ENCODE data around the gene AZIN2.
A peak's percentile ranks its signal among the peaks of the same experiment; 100 is the strongest.
"Not testable (repeated sequence)": the region's sequence is repeated elsewhere in the genome, so short reads cannot be mapped to it uniquely, and the experiment has no call there.

The AZIN2 gene

GRCh38 chr1:33056426-33056825 lies 24.5 kb upstream of the AZIN2 start:
- FAIRE-seq, result no peak

GRCh38 chr1:33057095-33057494 lies 23.9 kb upstream of the AZIN2 start:
- FAIRE-seq, result no peak
- no peak for DNase-seq (ENCODE audit: insufficient read length, low spot score)

More at GRCh38 chr1:33056426-33056825, 24.5 kb upstream of the AZIN2 start:
- no peak for DNase-seq (ENCODE audit: insufficient read length, low spot score)

DNA sequence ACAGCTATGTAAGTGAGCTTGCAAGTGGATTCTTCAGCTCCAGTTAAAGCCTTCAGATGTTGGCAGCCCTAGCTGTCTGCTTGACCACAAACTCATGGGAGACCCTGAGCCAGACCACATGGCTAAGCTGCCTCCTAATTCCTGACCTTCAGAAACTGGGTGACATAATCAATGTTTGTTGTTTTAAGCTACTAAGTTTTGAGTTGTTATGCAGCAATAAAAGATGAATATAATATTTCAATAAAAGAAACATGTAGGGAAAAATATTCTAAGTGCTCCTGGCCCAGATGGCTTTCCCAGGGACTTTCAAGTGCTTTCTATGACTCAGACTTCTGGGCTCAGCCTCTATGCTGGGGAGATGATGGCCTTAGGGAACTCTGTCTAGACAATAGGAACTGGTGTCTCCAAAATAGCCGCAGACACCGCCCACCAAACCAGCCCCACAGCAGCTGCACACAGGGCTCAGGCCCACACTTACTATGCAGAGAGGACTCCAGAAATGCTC lies 20.3 kb upstream of the AZIN2 start:
- FAIRE-seq, result no peak
- no peak for DNase-seq (ENCODE audit: insufficient read length, low spot score)

DNA sequence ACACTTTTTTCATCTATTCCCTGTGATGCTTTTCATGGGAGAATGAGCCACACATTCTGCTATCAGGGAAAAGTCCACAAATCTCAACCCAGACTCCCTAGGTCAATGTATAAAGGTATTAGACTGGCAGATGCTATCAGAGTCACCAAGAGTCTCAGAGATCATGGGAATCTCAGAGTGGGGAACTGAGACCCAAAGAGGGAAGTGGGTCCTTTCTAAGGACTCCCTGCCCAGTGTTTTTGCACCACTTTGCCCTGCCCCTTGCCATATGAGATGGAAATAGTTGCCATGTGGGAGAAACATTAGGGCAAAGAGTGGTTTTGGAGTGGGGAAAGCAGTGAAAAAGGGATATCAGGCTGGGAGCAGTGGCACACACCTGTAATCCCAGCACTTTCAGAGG lies 19.1 kb upstream of the AZIN2 start:
- no peak for FAIRE-seq

GRCh38 chr1:33064284-33064683 lies 16.7 kb upstream of the AZIN2 start:
- FAIRE-seq; DNase-seq (ENCODE audit: insufficient read length, low spot score): not testable (repeated sequence)

More for the DNA sequence above, 19.1 kb upstream of the AZIN2 start:
- no peak for DNase-seq (ENCODE audit: insufficient read length, low spot score)

DNA sequence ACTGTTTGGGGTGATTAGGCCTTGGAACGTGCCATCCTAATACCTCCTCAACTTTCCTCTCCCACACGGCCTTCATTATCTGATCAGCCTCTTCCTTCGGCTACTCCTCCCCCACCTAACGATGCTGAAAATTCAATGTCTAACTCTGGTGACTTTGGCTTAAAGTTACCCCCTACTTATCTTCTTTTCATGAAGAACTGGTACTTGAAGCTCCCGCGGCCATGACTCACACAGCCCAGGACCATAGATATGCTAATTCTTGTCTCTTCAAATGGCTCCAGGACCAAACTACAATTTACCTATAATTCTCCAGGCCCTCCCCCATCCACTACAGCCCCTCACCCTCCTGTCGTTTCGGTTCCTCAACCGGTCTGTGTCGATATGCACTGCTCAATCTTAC lies 15.7 kb upstream of the AZIN2 start:
- no peak for DNase-seq (ENCODE audit: insufficient read length, low spot score)
- no peak for FAIRE-seq

- not testable (repeated sequence) for DNase-seq (ENCODE audit: insufficient read length, low spot score); FAIRE-seq
These were observed 14.5 kb upstream of the AZIN2 start for GRCh38 chr1:33066477-33066876.

GRCh38 chr1:33068108-33068507 lies 12.8 kb upstream of the AZIN2 start:
- not testable (repeated sequence) for FAIRE-seq; DNase-seq (ENCODE audit: insufficient read length, low spot score)

- DNase-seq (ENCODE audit: insufficient read length, low spot score), result no peak
- FAIRE-seq, result no peak
These were observed 10.3 kb upstream of the AZIN2 start for GRCh38 chr1:33070628-33071027.

DNA sequence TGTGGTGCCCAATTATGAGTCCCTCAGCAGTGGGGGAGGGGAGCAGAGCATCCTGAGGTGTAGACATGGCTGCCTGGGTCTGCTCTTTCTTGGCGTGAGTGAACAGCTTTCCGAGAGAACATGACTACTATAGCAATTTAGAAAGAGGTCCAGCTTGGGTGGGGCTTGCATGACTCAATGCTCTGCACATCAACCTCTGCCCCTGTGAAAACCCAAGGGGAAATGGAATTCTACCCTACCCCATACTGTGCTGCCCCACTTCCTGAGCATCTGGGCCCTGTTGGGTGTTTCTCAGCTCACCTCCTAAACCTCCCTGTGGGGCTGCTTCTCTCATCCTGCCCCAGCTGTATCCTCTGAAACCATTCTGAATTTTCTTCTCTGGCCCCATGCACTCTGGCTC lies 8.2 kb upstream of the AZIN2 start:
- FAIRE-seq, result no peak
- DNase-seq (ENCODE audit: insufficient read length, low spot score), result no peak

GRCh38 chr1:33074193-33074945 lies 6.6 kb upstream of the AZIN2 start:
- FAIRE-seq, result no peak
- DNase-seq (ENCODE audit: insufficient read length, low spot score), result no peak

DNA sequence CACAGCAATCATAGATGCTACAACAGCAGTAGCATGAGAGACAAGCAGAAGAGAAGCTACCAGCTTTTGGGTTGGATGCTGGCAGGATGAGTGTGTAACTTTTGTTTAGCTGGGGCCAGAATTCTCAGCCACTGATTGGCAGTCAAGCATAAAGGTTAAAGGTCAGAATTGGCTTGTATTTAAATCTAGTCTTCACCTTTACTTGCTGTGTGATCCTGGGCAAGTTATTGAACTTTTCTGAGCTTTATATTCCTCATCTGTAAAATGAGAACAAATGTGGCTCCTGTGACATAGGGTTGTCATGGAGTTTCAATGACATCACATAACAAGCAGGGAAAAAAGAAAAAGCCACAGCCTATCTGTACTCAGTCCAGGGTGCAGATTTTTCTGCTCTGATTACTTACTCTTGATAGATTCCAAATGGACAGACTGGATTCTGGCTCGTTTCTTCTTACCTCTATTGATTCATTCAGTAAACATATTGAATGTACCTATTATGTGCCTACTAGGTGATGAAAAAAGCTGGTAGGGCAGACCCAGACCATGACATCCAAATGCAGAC lies 2.8 kb upstream of the AZIN2 start:
- DNase-seq (ENCODE audit: insufficient read length, low spot score), result no peak
- FAIRE-seq, result no peak

DNA sequence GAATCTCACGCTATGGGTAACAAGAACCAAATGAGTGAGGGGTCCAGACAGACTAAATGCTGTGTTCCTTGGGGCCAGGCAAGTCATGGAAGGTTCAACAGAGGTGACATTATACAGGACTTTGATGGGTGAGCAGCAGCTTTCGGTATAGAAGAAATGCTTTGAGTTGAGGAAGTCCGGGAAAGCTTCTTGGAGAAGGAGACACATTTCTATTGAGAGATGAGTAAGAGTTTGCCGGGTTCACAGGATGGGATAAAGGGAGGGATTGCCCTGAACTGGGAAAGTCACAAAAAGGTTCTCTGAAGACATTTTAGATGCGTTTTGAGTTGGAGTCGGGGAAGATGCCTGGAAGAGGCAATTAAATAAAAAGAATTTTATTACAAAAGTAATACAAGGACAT lies 580 bp upstream of the AZIN2 start:
- FAIRE-seq (no peak), DNase-seq (ENCODE audit: insufficient read length, low spot score) (no peak)

- no peak for DNase-seq (ENCODE audit: insufficient read length, low spot score)
- FAIRE-seq, result no peak
These were observed 777 bp downstream of the AZIN2 start for GRCh38 chr1:33081554-33082305.

DNA sequence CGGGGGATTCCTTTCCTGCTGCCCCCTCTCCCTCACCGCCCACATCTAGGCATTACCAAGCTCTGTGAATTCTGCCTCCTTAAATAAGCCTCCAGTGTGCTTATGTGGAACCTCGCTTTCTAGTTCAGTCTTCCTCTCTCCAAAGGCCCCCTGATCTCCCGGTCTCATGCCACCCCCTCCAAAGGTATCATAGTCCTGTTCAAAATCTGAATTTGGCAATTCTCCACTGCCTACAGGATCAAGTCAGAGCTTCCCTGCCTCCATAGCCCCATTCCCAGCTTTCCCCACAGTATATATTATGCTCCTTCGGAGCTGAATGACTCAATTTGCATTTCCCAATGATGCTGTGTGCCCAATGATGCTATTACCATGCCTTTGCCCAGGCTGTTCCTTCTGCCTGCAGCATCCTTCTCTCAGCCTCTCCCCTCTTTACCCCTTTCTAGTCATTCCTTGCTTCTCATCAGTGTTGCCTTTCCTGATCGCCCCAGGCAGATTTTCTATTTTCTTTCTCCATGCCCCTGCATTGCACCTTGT lies 1.7 kb downstream of the AZIN2 start:
- DNase-seq (ENCODE audit: insufficient read length, low spot score) (no peak), FAIRE-seq (no peak)

DNA sequence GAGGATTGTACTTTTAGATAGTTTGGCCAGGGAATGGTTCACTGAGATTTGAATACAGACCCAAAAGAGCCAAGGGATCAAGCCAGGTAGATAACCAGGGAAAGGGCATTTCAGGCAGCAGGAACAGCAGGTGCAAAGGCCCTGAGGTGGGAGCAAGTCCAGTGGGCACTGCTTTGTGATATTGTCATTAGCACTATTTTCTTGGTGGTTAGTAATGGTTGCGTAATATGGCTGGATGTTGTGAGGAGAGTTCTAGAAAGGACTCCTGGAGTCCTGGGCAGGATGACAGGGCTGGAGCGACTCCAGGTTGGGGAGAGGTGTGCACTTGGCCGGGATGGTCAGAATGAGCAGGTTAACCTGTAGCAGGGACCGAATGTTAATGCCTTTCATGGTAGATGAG lies 4.4 kb downstream of the AZIN2 start:
- no peak for DNase-seq (ENCODE audit: insufficient read length, low spot score)
- no peak for FAIRE-seq

- FAIRE-seq (no peak), DNase-seq (ENCODE audit: insufficient read length, low spot score) (no peak)
These were observed 5.5 kb downstream of the AZIN2 start for GRCh38 chr1:33086384-33086850.

DNA sequence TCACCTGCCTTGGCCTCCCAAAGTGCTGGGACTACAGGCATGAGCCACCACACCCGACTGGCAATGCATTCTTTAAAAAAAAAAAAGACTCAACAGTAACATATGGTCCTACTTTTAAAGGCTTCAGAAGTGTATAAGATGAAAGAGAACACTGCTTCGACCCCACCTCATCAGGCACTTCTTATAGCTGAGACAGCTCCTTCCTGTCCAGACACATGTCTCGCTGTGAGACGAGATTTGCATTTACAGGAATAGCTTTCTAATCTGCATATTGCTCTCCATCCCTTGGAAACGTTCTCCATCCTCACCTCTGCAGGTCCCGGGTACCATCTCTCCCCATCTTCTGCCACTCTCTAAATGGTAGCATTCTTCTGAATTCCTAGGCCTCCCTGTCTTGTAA lies 6.7 kb downstream of the AZIN2 start:
- DNase-seq (ENCODE audit: insufficient read length, low spot score), result no peak
- FAIRE-seq, result no peak

GRCh38 chr1:33088119-33088906 lies 7.4 kb downstream of the AZIN2 start:
- no peak for DNase-seq (ENCODE audit: insufficient read length, low spot score)

GRCh38 chr1:33089457-33089856 lies 8.5 kb downstream of the AZIN2 start:
- FAIRE-seq (no peak), DNase-seq (ENCODE audit: insufficient read length, low spot score) (no peak)

More at GRCh38 chr1:33088119-33088906, 7.4 kb downstream of the AZIN2 start:
- FAIRE-seq, result peak; percentile 53

All from GM19239 (cell line).